COR-L47 (cell line): ENCODE measurements around the gene RAD51B.

Experiments used
- DNase-seq: peaks from one replicate; lab custom pipeline; 2025; lab: John Stamatoyannopoulos, UW

The RAD51B gene

GRCh38 chr14:68307790-68308168 is 488.2 kb downstream of the RAD51B start:
- no peak for DNase-seq

DNA sequence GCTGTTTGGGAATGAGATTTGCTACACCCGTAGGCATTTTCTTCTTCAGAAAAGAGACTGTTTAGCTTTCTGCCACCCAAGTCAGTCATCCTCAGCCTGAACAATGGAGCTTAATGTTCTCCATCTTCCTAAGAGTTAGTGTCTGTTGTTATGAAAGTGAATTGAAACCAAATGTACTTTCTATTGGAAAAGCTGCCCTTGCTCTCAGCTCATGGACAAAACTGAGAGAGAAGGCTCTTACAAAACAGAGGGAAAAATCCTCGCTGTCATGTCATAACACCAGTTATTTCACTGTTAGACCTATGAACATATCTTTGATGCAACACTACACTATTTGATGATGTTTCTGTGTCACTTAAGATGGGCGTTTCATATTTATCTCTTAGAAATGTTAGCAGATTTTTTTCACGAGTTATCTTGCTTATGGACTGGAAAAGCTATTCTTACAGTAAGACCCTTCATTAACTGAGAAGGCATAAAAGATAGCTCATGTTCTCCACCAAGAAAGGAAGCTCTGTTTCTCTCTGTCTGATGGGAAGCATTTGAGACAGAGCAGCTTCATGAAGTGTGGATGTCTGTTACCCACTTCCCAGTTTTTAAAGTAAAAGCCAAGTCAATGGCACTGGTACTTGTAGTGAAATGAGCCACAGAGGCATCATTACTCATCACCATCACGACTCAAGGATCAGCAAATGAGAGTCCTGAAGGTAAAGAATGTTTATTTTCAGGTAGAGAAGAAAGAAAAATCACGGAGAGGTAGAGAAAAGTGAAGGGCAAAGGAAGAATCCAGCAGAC is 489.3 kb downstream of the RAD51B start:
- no peak for DNase-seq

DNA sequence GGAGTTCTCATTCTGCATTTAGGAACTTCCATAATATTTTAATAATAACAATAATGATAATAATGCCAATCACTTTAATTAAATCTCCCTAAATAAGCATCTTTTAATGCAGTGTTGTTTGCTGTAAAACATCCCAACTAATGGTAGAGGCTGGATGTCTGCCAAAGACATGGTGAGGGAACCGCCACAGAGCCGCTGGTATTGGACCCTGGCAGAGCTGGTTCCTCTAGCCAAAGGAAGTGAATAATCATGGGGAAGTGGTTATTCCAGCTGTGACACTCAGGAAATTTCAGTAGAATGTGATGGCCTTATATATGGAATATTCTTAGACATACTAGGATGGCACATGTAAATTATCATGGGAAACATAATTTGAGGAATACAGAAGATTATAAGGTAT is 490.0 kb downstream of the RAD51B start:
- peak; percentile 22 for DNase-seq

DNA sequence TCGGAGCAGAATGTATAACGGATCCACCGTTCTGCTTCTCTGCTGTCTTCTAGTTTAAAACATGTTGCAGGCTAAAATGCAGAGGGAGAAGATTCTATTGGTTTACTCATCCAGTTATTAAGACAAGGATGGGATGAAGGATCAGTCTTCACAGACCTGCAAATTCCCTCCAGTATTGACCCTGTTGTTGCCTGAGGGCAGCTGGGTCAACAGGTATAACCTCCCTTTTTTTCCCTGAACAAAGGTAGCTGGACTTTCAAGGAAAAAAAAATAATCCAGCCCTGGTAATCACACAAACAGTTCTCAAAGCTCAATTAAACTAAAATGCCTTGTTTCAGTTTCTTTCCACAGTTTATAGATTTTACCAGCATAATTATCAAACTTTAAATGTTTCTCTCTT is 492.7 kb downstream of the RAD51B start:
- DNase-seq: no peak

DNA sequence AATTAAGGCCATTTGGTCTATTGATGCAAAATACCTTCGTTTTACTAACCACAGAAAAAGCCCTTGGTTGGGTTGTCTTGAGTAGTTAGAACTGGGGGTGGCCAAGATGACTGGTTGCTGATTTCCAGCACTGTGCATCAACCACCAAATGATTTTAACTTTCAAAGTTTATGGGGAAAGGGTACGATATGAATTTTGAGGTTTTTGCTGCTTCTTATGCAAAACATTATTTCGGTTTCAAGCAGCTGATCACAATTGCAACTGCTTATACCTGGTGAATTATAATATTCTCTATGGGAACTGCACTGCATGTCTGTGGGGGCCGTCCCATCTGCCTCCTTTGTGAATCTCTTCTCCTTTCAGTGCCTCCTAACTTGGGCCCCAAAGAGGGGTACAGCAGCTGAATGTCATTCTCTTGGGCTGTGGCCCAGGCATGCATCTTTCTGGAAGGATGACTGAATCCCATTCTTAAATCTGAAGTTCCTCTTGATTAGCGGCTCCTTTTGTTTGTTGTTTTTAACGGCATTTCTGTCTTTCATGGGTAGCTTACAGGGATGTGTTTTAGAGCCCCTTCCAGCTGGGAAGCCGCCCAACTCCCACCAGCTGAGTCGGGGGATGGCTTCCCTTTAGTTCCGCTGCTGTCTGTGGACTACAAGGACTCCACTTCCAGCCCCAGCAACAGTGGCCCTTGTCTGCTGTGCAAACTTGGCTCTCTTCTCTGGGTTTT is 493.5 kb downstream of the RAD51B start:
- DNase-seq: no peak

DNA sequence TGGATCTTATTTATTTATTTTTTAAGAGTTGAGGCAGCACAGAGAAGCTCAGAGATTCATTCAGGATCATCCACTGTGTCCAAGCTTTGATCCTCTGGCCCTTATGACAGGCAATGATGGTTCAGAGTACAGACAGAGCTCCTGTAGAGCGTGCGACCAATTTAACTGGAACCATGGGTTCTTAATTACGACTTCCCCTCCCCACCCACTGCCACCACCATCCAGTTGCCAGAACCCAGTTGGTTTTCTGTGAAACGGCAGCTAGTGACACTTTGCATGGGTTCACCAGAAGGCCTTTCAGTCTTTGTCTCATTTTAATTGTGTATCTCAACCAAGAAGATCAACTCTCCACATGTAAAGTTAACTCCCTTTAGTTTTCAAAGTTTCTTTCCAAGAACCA is 495.1 kb downstream of the RAD51B start:
- no peak for DNase-seq

DNA sequence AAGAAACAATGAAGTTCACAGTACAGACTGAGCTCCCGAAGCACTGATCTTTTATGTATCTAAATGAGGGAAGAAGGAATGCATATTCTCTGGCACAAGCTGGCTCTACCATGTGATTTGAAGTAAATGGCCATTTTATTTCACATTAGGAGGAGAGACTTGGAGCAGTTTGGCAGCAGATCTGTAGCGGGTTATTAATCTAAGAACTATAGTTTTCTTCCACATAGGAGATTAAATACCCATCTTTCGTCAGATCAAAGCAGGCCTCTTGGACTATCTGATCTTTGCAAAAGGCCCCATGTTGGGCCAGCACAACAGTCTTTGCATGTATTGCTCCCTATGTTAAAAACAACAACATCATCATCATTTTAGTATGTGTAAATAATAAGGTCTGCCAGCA is 495.5 kb downstream of the RAD51B start:
- no peak for DNase-seq

- DNase-seq: no peak
Measured at GRCh38 chr14:68316078-68316868, 496.7 kb downstream of the RAD51B start.

DNA sequence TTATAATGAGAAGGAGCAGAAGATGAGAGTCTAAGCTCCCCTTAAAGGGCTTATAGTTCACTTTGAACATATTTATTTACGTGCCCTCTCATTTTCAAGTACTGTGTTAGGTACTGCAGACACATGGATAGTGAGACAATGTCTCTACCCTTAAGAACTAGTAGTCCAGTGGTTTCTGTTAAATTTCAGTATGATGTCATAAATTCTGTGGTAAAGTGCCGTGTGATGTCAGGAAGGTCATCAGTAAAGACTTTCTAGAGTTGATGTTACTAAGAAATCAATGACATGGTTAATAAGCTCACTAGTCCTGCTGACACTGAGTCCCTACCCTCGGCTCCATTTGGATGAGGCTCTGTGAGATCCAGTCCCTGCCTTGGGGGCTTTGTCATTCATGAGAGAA is 497.7 kb downstream of the RAD51B start:
- no peak for DNase-seq

GRCh38 chr14:68318828-68319227 is 499.2 kb downstream of the RAD51B start:
- no peak for DNase-seq

DNA sequence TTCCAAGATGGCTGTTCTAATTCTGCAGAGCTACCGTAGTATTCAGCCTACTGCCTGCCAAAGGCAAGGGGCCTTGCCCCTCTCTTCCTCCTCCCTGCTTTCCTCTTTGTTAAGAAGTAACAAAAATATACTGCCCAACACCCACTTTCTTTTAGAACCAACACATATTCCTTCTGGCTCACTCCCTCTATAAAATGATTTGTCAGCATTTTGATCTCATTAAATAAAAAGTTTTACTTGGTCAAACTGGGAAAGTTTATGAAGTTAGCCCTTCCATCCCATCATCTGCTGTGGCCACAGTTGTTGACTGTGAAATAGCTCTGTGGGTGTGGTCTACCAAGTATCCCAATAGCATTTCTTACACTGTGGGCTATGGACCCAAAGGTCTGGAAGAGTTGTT is 500.9 kb downstream of the RAD51B start:
- no peak for DNase-seq

- no peak for DNase-seq
Measured at GRCh38 chr14:68322940-68323620, 503.5 kb downstream of the RAD51B start.

DNA sequence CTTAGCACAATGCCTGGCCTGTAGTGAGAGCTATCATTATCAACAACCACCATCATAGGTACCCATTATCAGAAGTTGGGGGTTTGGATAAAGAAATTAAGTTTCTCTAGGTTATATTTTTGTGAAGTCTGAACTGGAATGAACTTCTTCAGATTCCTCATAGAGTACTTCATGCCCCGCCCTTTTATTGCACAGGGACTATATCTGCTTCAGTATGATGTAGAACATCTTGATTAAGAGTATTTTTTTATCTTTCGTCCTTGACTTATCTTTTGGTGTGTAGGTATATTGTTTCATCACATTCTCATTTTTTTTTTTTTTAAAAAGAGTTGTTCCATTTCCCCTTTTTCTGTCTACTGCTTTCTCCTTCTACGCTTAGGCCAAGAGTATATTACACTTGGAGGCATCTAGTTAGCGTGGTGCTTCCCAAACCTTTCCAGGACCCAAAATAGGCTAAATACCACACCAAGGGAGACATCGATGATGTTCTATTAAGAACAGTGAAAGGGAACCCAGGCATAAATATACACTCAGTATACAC is 505.8 kb downstream of the RAD51B start:
- DNase-seq: no peak

- no peak for DNase-seq
Measured at GRCh38 chr14:68327231-68327630, 507.7 kb downstream of the RAD51B start.

DNA sequence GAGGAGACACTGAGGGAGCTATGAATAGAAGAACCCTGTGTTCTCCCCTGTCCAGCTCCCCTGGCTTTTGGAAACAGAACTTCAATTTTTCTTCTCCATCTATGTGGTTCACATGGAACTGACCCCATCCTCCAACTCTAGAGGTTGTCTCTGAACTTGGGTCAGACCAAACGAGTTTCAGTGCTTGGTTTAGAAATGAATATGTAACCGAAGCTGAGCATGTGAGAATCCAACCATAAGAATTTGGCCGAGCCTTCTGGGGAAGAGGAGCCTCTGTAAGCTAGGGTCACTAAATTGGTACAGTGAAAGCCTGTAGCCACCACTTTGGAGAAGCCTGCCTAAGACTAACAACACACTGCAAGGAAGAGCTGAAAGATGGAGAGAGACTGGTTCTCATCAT is 508.9 kb downstream of the RAD51B start:
- no peak for DNase-seq

DNA sequence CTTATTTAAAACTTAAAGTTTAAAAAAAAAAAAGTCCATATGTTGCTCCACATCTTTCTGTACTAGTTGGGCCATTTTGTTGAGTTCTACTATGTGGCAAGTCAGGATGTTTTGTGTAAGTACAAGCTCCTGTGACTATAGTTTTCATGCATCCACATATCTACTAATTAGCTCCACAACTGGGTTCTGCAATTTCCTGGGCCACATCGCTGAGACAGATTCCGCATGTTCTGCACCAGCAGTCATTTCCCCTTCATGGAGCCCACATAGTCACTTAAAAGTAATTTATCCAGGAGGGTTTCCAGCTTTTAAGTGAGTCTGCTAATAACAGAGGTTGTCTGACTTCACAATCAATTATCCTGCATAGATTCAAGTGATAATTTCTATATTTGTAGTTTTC is 511.8 kb downstream of the RAD51B start:
- no peak for DNase-seq

DNA sequence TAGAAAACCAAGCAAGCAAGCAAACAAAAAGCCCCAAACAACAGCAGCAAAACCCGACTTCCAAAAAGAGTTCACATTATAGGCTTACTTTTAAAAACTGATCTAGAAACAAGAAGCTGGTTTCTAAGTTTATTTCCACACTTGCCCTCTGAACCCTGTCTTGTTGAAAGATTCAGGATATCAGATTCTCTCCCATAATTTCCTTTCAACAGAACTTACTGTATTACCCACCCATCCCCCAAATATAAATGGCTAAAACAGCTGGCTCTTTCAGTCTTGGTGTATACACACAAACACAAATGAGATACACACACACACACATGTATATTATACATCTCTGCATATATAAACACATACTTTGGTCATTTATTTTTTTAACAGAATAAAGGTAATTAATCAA is 512.4 kb downstream of the RAD51B start:
- DNase-seq: no peak

GRCh38 chr14:68333262-68333661 is 513.7 kb downstream of the RAD51B start:
- DNase-seq: no peak

GRCh38 chr14:68335312-68335711 is 515.7 kb downstream of the RAD51B start:
- no peak for DNase-seq

DNA sequence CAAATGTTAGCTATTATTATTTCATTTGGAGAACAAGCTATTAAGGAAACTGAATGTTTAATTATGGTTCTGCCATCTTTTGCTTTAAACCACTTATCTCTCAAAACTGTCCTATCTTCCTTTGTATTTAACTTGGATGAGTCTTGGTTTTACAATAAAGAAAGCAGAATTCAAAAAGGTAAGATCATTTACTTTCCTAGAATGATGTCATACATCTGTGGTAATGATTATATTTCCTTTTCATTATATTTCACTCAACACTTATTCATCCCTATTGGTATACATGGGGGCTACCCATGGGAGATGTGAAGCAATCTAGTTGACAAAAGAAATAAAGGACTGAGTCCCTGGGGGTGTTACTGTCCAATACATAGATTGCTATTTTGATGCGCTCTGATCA is 516.6 kb downstream of the RAD51B start:
- DNase-seq: no peak

- DNase-seq: no peak
Measured at GRCh38 chr14:68337279-68337678, 517.7 kb downstream of the RAD51B start.

- DNase-seq: no peak
Measured at GRCh38 chr14:68340262-68340661, 520.7 kb downstream of the RAD51B start.
